Measurements from ENCODE around the gene AP1S1.
"Not testable (repeated sequence)": the region's sequence is repeated elsewhere in the genome, so short reads cannot be mapped to it uniquely, and the experiment has no call there.

Gene AP1S1

DNA sequence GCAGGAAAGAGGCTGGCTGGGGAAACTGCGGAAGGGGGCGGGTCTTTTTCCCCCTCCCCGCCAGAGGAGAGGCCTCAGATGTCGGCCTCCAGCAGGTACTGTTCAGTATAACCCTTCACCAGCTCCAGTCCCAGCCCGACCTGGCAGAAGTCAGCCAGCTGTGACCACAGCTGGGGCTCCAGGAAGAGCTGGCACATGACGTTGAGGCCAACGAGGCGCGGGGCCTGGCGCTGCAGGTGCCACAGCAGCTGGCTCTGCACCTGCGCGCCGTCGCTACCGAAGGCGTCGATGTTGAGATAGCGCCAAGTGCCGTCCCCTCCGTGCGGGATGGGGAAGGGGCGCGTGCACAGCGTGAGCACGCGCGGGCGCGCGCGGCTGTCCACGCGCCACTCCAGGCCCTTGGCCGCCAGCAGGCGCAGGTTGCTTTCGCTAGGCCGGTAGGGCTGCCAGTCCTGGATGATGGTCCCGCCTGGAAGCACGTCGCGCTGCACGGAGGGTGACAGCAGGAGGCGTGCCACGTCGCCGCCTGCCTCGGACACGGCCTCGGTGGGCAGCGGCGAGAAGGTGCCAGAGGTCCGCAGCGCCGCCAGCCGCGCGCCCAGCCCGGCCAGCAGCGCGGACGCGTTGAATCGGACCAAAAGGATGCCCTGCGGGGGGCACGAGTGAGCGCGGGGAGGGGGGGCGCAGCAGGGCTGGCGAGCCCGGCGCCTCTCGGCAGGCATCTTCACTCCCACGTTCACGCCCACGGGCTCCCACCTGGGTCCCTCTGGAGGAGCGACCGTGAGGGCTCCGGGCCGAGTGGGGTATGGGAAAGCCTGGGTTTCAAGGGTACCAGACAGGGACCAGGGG lies 18.0 kb downstream of the AP1S1 start:
- DNase-seq: no peak

GRCh38 chr7:101172854-101173751 lies 18.8 kb downstream of the AP1S1 start:
- no peak for DNase-seq

GRCh38 chr7:101173752-101174244 lies 19.5 kb downstream of the AP1S1 start:
- DNase-seq: no peak

DNA sequence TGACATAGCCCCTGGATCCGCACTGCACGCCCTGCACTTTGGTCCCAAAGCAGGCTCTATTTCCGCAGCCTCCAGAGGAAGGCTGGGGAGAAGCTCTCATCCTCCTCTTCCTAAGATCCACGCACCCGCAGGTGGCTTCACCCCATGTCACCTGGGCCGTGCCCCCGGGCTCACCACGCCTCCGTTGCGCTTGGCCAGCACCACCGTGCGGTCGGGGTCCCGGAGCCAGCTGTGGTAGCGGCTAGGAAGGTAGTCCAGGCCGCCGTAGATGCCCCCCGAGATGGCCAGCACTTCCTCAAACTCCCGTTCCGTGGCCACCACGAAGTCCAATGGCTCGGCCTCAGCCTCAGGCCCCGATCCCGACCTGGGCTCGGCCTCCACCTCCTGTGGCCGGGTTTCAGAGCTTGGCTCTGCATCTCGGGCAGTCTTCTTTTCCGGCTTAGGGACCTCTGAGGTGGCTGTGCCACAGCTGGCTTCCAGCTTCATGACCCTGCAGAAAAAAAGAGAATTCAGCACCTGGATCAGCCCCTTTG lies 20.1 kb downstream of the AP1S1 start:
- DNase-seq: no peak

DNA sequence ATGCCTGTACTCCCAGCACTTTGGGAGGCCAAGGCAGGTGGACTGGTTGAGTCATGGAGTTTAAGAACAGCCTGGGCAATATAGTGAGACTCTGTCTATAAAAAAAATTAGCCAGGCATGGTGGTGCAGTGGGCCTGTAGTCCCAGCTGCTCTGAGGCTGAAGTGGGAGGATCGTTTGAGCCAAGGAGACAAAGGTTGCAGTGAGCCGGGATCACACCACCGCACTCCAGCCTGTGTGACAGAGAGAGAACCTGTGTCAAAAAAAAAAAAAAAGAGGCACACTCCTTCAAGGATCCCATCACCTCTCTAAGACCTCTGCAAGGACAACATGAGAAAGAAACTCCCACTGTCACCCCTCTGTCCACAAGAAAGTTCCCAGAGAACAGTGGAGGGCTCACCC lies 21.4 kb downstream of the AP1S1 start:
- DNase-seq: no peak

DNA sequence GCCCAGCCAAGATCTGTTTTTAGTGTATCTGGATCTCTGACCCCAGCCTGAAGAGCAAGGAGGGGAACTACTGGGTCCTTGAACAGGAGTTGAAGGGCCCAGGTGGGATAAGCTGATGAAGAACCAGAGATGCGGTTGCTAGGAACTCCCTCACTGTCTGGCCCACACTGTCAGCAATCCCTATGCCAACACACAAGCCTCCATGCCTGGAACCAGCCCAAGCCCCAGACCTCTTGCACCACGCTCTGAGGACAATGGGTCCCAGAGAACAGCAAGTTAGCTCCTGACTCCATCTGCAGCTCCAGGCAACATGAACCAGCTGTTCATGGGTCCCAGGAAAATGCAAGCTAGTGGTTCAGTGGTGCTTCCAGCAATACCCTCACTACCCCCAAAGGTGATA lies 23.4 kb downstream of the AP1S1 start:
- DNase-seq: no peak

- DNase-seq: no peak
Measured at GRCh38 chr7:101179117-101179516, 24.8 kb downstream of the AP1S1 start.

- no peak for DNase-seq
Measured at GRCh38 chr7:101179713-101180112, 25.4 kb downstream of the AP1S1 start.

GRCh38 chr7:101180130-101180755 lies 26.0 kb downstream of the AP1S1 start, which contains the start of gene NAT16:
Gene NAT16, minus strand, starts transcription at chr7:101180293. Its CDS starts 5,486 bp downstream, at chr7:101174807.
- no peak for DNase-seq

DNA sequence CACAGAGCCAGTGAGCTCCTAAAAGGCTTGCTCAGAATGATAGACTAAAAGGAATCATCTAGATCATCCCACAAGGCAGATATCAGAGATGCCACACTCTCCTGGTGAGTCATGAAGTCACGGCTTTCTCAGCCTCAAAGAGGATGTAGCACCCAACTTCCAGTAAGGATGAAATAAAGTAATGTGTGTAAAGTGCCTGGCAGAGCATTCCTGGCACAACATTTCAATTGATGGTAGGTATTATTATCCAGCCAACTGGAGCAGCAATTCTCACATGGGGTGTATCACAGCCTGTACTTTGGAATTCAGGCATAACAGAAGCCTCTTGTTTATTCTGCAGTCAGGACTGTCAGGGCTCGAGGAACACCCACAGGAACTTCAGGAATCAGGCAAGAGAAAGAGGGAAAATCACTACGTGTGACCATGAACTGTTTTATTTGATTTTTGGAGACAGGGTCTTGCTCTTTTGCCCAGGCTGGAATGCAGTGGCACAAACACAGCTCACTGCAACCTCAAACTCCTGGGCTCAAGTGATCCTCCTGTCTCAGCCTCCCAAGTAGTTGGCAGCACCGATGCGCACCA lies 31.1 kb downstream of the AP1S1 start:
- no peak for DNase-seq

GRCh38 chr7:101186194-101186593 lies 31.9 kb downstream of the AP1S1 start:
- DNase-seq: no peak

DNA sequence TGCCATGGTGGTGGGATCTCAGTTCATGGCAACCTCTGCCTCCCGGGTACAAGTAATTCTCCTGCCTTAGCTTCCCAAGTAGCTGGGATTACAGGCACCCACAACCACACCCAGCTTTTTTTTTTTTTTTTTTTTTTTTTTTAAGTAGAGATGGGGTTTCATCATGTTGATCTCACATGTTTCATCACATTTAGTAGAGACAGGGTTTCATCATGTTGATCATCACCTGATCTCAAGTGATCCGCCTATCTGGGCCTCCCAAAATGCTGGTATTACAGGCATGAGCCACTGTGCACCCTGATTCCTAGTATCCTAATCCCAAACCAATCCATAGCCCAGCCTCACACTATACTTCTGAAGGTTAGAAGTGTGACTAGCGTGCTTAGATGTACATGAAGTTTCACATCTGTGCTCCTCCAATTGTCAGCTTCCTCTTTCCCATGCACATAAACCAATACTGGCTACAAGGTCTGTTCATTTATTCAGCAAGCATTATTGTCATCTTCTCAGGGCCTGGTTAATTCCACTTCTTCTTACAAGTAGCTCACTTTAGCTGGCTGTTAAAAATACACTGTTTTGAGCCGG lies 32.7 kb downstream of the AP1S1 start:
- DNase-seq: no peak

GRCh38 chr7:101189109-101189508 lies 34.8 kb downstream of the AP1S1 start:
- no peak for DNase-seq

DNA sequence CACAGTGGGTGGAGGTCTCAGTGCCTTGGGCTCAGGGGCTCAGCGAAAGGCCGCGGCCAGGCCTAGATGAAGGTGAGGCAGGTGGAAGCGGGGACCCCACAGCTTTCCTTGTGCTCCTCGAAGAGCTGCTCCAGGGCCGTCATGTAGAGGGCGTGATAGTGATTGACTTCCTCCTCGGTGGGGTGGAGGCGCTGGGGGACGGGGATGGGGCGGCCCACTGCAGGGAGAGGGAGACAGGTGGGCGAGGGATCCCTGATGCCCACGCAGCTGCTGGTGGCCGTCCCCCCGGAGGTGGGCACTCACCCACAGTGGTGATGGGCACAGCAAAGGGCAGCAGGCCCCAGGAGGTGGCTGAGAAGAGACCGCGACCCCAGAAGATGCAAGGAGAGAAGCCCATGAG lies 41.6 kb downstream of the AP1S1 start:
- no peak for DNase-seq

GRCh38 chr7:101197991-101198390 lies 43.7 kb downstream of the AP1S1 start:
- DNase-seq: no peak

GRCh38 chr7:101198476-101198875 lies 44.2 kb downstream of the AP1S1 start:
- DNase-seq: no peak

DNA sequence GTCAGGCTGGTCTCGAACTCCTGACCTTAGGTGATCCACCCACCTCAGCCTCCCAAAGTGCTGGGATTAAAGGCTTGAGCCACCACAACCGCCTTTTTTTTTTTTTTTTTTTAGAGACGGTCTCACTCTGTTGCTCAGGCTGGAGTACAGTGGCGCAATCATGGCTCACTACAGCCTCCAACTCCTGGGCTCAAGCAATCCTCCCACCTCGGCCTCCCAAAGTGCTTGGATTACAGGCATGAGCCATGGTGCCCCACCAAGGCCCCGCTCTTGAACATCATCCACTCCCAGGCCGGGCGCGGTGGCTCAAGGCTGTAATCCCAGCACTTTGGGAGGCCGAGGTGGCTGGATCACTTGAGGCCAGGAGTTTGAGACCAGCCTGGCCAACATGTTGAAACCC lies 45.2 kb downstream of the AP1S1 start:
- DNase-seq: not testable (repeated sequence)

GRCh38 chr7:101200504-101200861 lies 46.2 kb downstream of the AP1S1 start:
- DNase-seq: no peak

GRCh38 chr7:101200862-101201599 lies 46.8 kb downstream of the AP1S1 start, which contains the start of gene MOGAT3:
Gene MOGAT3, minus strand, starts transcription at chr7:101201036. Its CDS starts 182 bp downstream, at chr7:101200854.
- DNase-seq: no peak

DNA sequence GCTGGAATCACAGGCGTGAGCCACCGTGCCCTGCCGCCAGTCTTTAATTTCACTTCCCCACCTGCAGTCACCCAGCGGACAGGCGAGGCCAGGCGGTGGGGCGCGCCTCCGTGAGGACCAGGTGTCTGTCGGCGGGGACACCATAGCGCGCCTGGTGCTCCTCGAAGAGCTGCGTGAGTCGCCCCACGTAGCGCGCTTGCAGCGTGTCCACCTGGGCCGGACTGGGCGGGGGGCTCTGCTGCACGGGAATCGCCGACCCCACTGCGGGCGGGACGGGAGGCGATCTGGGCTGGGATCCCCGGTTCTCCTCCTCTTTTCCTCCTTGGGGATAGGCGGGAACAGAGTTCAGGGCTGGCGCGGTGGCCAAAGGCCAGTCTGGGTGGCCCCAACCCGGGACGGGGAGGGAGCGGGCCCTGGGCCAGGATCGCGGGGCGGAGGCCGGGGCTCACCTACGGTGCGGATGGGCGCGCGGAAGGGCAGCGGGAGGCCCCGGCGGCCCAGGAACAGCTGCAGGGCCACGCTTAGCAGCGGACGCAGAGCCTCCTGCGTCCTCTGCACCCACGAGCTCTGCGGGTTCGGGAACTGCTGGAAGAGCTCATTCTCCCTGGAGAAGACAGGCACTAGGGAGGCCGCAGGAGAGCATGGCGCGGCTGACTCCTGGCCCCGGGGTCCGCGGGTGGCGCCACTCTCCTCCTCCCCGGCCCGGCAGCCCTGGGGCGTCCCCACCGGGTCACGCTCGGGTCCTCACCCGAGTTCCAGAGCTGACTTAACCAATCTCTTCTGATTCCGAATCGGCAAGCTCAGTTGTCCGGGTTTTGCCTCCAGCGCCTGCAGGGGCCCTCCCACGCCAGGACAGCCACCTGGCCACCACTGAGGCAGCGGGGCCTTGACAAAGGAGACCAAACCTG lies 47.7 kb downstream of the AP1S1 start:
- no peak for DNase-seq

Measured in NCI-H1436 treated with DMSO at 0.1 percent for 48 hours (cell line).